Naive thymus-derived CD8-positive, alpha-beta T cell (primary cell): ENCODE measurements around the gene G3BP2. TPM values are rescaled to one million over a fixed set of nuclear protein-coding genes. Genes with fewer than 3 reads are reported as not detected.
"Not testable (repeated sequence)": the region's sequence is repeated elsewhere in the genome, so short reads cannot be mapped to it uniquely, and the experiment has no call there.

Experiments used
- ATAC-seq, 2 donors: fragments of 150-1000 bp; cut with Tn5 transposase in 1 of 2; sonication (Bioruptor Pico), chemical (Tn5 transposase) in 1 of 2; 1 replicate in 1 of 2; 2 replicates in 1 of 2; pipeline ENCODE4 v1.10.0; 2021; ENCODE audit warnings: mild to moderate bottlenecking in 2 of 2, moderate library complexity in 2 of 2
- POLR2A ChIA-PET: fragments of 350-600 bp; sonication (Branson Sonifier 250); formaldehyde crosslinking; loops from one replicate; lab custom pipeline; 2021; ENCODE audit warnings: antibody characterized with exemption; lab: Charles Lee
- DNase-seq, 10 donors: peaks; one replicate each; pipeline versions ENCODE4 v3.0.0 to v3.0.0-alpha.2; 2020 to 2022
- H3K27ac Mint-ChIP-seq, 10 donors: one replicate each; pipeline ENCODE4 v1.8.0; 2020 to 2022; ENCODE audit warnings: mild to moderate bottlenecking in 10 of 10, mixed read lengths in 10 of 10, moderate library complexity in 4 of 10, inconsistent platforms in 1 of 10
- H3K27me3 Mint-ChIP-seq, 5 donors: one replicate each; pipeline ENCODE4 v1.8.0; 2021 to 2022; ENCODE audit warnings: mixed read lengths in 5 of 5
- H3K36me3 Mint-ChIP-seq, 3 donors: one replicate each; pipeline ENCODE4 v1.8.0; 2020 to 2022; ENCODE audit warnings: mixed read lengths in 3 of 3, mild to moderate bottlenecking in 2 of 3, inconsistent platforms in 1 of 3
- H3K4me1 Mint-ChIP-seq, 4 donors: one replicate each; pipeline ENCODE4 v1.8.0; 2021 to 2022; ENCODE audit warnings: mixed read lengths in 4 of 4
- H3K4me3 Mint-ChIP-seq, 10 donors: one replicate each; pipeline ENCODE4 v1.8.0; 2020 to 2022; ENCODE audit warnings: mild to moderate bottlenecking in 10 of 10, mixed read lengths in 10 of 10, moderate library complexity in 6 of 10, inconsistent platforms in 1 of 10
- H3K9me3 Mint-ChIP-seq, 9 donors: one replicate each; pipeline ENCODE4 v1.8.0; 2020 to 2022; ENCODE audit warnings: mixed read lengths in 9 of 9, mild to moderate bottlenecking in 3 of 9, inconsistent platforms in 1 of 9, moderate library complexity in 1 of 9
- polyA plus RNA-seq, 3 donors: library from polyadenylated mRNA; unstranded; fragments of 300-500 nt; fragmentation: Illumina TruSeq; gene quantifications; one replicate each; pipeline ENCODE4 v1.2.3, GENCODE V29; 2021
- total RNA-seq, 8 experiments: library from RNA in 2 of 8; stranded (reverse) in 2 of 8; gene quantifications; one replicate each; pipeline ENCODE4 v1.2.3 and lab custom pipeline; 2021 to 2026

Gene G3BP2
- total and polyA plus RNA-seq, 5 experiments from 2014 or later, result 116 to 190 (median 125) TPM

DNA sequence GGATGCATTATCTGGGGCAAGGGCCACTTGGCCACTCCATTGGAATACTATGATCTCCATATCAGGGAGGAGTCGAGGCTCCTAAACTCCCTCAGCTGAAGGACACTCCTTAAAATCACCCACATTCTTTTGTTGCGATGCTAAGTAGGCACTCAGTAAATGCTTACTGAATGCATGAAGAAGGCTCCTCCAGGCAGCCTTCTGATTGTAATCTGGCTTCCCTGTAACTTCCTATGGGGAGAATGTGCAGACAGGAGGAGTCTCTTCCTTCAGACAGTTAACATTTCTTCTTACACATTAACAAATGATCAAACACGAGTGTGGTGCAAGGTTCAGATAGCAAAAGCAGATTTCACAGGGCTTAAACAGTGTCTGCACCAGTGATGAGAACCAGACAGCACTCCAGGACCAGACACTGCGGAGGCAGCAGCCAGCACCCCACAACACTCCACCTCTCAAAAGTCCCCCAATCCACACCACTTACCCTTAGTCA lies 29.8 kb upstream of the G3BP2 start:
- ATAC-seq, result no peak
- Mint-ChIP-seq H3K4me3 (no peak overlapping the region), H3K9me3 (no peaks in the 10 kb centered on the region), H3K36me3 (no peaks in the 10 kb centered on the region), H3K4me1 (peaks cover 11 to 17% (median 16%) of the 10 kb centered on the region in 4 donors), H3K27ac (no peak overlapping the region), H3K27me3 (no peaks in the 10 kb centered on the region)
- POLR2A ChIA-PET, result no interaction called here
- DNase-seq, result no peak

DNA sequence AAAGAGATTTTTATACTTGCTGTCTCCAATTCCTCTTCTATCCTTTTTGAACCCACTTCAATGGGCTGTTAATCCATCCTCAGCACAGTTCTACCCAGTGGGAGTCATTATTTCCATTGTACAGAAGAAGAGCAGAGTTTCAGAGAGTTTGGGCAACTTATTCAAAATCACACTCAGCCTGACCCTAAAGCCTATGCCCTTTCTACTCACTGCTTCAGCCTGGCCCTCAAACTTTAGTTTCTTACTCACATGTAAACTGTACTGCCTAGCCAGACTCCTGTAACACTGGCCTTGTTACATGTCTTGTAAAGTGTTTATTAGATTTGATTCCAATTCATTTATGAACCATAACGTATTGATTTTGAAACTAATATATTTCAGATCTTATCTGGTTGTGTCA lies 26.1 kb upstream of the G3BP2 start:
- ATAC-seq (no peak), DNase-seq (no peak)
- Mint-ChIP-seq H3K9me3 (no peaks in the 10 kb centered on the region), H3K36me3 (no peaks in the 10 kb centered on the region), H3K27ac (peak overlapping the region; percentile 84 to 94 (median 90)), H3K4me1 (peaks cover 14 to 40% (median 39%) of the 10 kb centered on the region in 4 donors), H3K27me3 (no peaks in the 10 kb centered on the region), H3K4me3 (peak overlapping the region in 9 of 10 donors; percentile 5 to 69 (median 61))
- POLR2A ChIA-PET, result interaction anchor here (1.5 kb wide), 1 partner anchor 24 kb away, joined by 4 read pairs; the partner anchor contains the start of gene USO1

DNA sequence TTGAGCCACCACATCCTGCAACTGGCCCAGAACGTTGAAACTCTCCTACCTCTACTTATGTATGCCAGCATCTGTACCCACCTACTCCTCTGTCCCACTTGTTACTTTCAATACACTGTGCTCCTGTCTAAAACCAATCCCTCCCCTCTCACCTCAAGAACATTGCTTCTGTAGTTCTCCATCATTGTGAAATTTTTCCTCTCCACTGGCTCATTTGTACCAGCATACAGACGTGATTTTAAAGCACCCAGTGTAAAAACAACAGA lies 25.7 kb upstream of the G3BP2 start:
- DNase-seq, result no peak
- H3K27ac Mint-ChIP-seq, result peak overlapping the region; percentile 84 to 94 (median 90)
- H3K4me1 Mint-ChIP-seq, result peaks cover 14 to 42% (median 39%) of the 10 kb centered on the region in 4 donors
- H3K27me3 Mint-ChIP-seq, result no peaks in the 10 kb centered on the region
- POLR2A ChIA-PET, result interaction anchor here (1.5 kb wide), 1 partner anchor 25 kb away, joined by 4 read pairs; the partner anchor contains the start of gene USO1
- peak in 1 of 2 donors; percentile 23 for ATAC-seq
- H3K36me3 Mint-ChIP-seq, result no peaks in the 10 kb centered on the region
- no peaks in the 10 kb centered on the region for H3K9me3 Mint-ChIP-seq
- peak overlapping the region; percentile 9 to 69 (median 60) for H3K4me3 Mint-ChIP-seq

DNA sequence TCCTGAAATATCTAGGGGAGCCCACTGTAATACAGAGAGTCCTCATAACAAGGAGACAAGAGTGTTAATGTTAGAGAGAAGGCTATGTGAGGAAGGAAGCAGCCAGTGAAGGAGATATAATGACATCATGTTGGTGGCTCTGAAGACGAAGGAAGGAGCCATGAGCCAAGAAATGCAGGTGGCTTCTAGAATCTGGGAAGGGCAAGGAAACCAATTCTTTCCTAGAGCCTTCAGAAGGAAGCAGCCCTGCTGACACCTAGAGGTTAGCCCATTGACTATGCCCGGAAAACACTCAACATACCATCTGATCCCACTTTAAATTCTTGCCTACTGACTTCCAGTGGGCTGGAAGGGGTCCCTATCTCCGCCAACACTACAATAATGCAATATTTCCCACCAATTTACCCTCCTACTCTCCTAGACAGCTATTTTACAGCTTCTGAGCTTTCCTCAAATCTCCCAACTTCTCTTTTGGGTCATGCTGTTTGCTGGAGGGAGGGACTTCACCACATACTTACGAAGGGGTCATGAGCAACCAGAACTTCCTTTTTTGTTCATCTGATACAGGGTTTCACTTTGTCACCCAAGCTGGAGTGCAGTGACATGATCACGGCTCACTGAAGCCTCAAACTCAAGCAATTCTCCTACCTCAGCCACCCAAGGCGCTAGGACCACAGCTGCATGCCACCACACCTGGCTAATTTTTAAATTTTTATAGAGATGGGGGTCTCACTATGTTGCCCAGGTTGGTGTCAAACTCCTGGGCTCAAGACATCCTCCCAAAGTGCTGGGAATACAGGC lies 25.2 kb upstream of the G3BP2 start:
- H3K9me3 Mint-ChIP-seq, result no peaks in the 10 kb centered on the region
- POLR2A ChIA-PET, result interaction anchor here (1.4 to 1.5 kb wide), 3 partner anchors 25 to 68 kb away, joined by 3 to 6 read pairs (median 4); partner anchors contain the start of genes CDKL2 and USO1
- ATAC-seq (peak; percentile 51 to 54), DNase-seq (peak in 8 of 10 donors; percentile 1 to 43 (median 20))
- peak overlapping the region; percentile 9 to 69 (median 60) for H3K4me3 Mint-ChIP-seq
- H3K36me3 Mint-ChIP-seq, result no peaks in the 10 kb centered on the region
- H3K4me1 Mint-ChIP-seq, result peaks cover 14 to 43% (median 39%) of the 10 kb centered on the region in 4 donors
- no peaks in the 10 kb centered on the region for H3K27me3 Mint-ChIP-seq
- H3K27ac Mint-ChIP-seq, result peak overlapping the region; percentile 84 to 94 (median 90)

DNA sequence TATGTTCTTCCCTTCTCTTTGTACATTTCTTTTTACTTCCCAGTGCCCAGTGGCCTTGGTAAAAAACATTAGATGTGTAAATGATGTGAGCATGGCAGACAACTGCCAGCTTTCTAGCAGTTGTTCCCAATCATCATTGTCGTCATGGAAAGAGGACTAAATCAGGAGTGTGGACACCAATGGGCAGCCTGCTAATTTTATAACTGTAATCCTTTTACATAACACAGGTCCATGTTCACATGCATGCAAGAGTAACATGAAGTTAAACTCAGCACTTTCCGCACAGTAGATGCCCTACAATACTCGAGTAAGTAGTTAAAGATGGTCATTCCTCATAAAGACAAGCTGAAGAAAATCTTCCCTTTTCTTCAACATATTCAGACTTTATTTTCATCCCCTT lies 23.4 kb upstream of the G3BP2 start:
- POLR2A ChIA-PET, result interaction anchor here (0.8 to 1.4 kb wide), 4 partner anchors 10 to 26 kb away, joined by 3 to 7 read pairs (median 4); no protein-coding TSS in a partner anchor
- H3K27me3 Mint-ChIP-seq, result no peaks in the 10 kb centered on the region
- H3K36me3 Mint-ChIP-seq, result no peaks in the 10 kb centered on the region
- H3K27ac Mint-ChIP-seq, result peak overlapping the region; percentile 70 to 97 (median 91)
- no peaks in the 10 kb centered on the region for H3K9me3 Mint-ChIP-seq
- H3K4me1 Mint-ChIP-seq, result peaks cover 14 to 43% (median 39%) of the 10 kb centered on the region in 4 donors
- H3K4me3 Mint-ChIP-seq, result peak overlapping the region in 1 of 10 donors; percentile 33
- ATAC-seq (no peak), DNase-seq (no peak)

DNA sequence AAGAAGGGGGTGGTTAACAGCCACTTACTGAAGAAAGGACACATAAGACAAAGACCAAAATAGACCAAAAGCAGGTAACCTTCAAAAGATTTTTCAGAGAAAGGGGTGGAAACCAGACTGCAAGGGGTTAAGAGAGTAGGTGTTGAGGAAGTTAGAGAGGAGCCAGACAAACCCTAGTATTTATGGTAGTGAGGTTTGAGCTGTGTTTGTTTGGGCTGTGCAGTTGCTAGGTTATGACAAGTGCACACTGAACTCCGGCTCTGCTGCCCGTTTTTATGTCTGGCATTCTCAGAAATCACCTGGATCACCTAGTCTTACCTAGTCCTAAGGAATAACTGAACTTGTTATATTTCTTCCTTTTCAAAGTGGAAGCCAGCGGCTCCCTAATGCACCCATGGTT lies 22.9 kb upstream of the G3BP2 start:
- Mint-ChIP-seq H3K27ac (peak overlapping the region; percentile 70 to 97 (median 91)), H3K4me1 (peaks cover 14 to 43% (median 39%) of the 10 kb centered on the region in 4 donors), H3K36me3 (no peaks in the 10 kb centered on the region), H3K4me3 (peak overlapping the region in 8 of 10 donors; percentile 12 to 50 (median 36)), H3K27me3 (no peaks in the 10 kb centered on the region), H3K9me3 (no peaks in the 10 kb centered on the region)
- ATAC-seq, result peak; percentile 81 to 94
- POLR2A ChIA-PET, result interaction anchor here (0.8 to 1.2 kb wide), 4 partner anchors 10 to 27 kb away, joined by 3 to 7 read pairs (median 4); no protein-coding TSS in a partner anchor
- peak; percentile 15 to 86 (median 68) for DNase-seq

DNA sequence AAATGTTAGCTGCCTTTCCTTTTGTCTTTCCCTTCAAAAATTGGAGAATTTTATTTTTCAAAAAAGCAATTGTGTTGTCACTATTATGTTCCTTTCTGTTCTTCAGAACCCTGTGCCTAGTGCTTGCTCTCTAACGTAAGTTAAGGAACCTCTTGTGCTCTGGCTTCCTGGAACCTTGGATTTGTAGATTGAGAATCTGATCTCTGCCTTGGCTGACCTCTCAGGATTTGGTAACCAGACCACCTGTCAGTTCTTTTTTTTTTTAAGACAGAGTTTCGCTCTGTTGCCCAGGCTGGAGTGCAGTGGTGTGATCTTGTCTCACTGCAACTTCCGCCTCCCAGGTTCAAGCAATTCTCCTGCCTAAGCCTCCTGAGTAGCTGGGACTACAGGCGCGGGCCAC lies 18.9 kb upstream of the G3BP2 start:
- H3K4me3 Mint-ChIP-seq, POLR2A ChIA-PET, H3K27me3 Mint-ChIP-seq, DNase-seq, ATAC-seq, H3K9me3 Mint-ChIP-seq, H3K36me3 Mint-ChIP-seq, H3K27ac Mint-ChIP-seq: not testable (repeated sequence)
- peaks cover 7 to 44% (median 34%) of the 10 kb centered on the region in 4 donors for H3K4me1 Mint-ChIP-seq

DNA sequence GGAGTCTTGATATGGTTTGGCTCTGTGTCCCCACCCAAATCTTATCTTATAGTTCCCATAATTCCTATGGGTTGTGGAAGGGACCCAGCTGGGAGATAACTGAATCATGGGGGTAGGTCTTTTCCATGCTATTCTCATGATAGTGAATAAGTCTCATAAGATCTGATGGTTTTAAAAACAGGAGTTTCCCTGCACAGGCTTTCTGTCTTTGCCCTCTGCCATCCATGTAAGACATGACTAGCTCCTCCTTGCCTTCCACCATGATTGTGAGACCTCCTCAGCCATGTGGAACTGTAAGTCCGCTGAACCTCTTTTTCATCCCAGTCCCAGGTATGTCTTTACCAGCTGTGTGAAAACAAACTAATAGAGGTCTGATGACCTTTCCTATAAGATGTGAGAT lies 13.9 kb upstream of the G3BP2 start:
- not testable (repeated sequence) for DNase-seq, ATAC-seq, H3K9me3 Mint-ChIP-seq, H3K27me3 Mint-ChIP-seq, H3K36me3 Mint-ChIP-seq
- peak overlapping the region; percentile 53 to 90 (median 84) for H3K27ac Mint-ChIP-seq
- POLR2A ChIA-PET, result interaction anchor here (6.5 kb wide), 1 partner anchor 13 kb away, joined by 74 read pairs; the partner anchor contains the start of gene G3BP2
- peaks cover 19 to 52% (median 47%) of the 10 kb centered on the region in 4 donors for H3K4me1 Mint-ChIP-seq
- H3K4me3 Mint-ChIP-seq, result peak overlapping the region in 5 of 10 donors; percentile 3 to 59 (median 45)

DNA sequence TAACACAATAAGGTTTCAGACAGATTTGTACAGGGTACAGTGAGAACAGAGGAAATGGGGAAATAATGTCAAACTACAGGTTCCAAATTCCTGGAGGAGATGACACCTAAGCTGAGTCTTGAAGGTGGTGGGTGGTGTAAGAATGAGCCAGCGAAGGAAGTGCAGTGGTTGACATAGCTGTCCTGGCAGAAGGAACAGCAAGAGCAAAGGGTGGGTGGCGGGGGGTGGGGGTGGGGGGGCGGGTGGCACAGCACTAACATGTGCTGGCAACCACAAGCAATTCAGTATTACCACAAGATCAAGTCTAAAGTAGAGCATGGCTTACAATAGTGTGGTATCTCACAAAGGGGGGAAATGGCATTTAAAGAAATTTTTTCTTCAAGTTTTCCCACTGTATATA lies 13.1 kb upstream of the G3BP2 start:
- H3K27me3 Mint-ChIP-seq, result no peaks in the 10 kb centered on the region
- peaks cover 0 to 5% (median 4%) of the 10 kb centered on the region in 3 donors for H3K36me3 Mint-ChIP-seq
- ATAC-seq (peak; percentile 74 to 85), DNase-seq (peak in 8 of 10 donors; percentile 12 to 66 (median 41))
- H3K27ac Mint-ChIP-seq, result peak overlapping the region; percentile 28 to 91 (median 76)
- peaks cover 0 to 3% (median 0%) of the 10 kb centered on the region in 9 donors for H3K9me3 Mint-ChIP-seq
- H3K4me3 Mint-ChIP-seq, result peak overlapping the region in 9 of 10 donors; percentile 5 to 78 (median 52)
- peaks cover 20 to 56% (median 50%) of the 10 kb centered on the region in 4 donors for H3K4me1 Mint-ChIP-seq
- POLR2A ChIA-PET, result interaction anchor here (0.8 to 6.5 kb wide), 3 partner anchors 10 to 31 kb away, joined by 3 to 74 read pairs (median 3); partner anchors contain the start of gene G3BP2

DNA sequence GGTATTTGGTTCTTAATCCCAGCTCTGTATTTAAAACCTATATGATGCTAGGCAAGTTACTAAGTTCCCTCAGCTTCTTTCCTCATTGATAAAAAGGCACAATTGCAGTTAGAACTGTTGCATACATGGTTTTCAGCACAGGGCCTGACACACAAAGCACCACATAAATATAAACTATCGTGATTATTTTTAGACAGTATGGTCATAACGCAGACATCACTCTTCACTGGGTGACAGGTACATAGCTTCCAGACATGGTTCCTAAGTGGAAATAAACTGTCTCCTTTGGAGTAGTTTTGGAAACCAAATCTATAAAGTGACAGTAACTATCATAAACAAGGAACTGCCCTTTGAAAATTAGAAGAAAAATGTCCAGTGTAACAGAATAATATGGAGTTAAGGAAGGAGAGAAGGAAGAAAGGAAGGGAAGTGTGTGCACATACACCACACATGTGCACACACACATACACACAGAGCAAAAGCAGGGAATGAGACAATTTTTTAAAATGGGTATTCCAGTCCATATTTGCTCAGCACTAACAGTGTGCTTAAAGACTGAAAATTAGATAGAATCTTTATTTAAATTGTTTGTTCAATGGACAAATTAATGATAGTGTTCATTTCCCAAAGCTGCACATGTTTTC lies 12.5 kb upstream of the G3BP2 start:
- peak overlapping the region; percentile 28 to 91 (median 68) for H3K27ac Mint-ChIP-seq
- peaks cover 0 to 3% (median 0%) of the 10 kb centered on the region in 9 donors for H3K9me3 Mint-ChIP-seq
- peaks cover 20 to 56% (median 50%) of the 10 kb centered on the region in 4 donors for H3K4me1 Mint-ChIP-seq
- H3K27me3 Mint-ChIP-seq, result no peaks in the 10 kb centered on the region
- POLR2A ChIA-PET, result interaction anchor here (0.5 to 6.5 kb wide), 6 partner anchors 10 to 56 kb away, joined by 3 to 74 read pairs (median 3); partner anchors contain the start of genes G3BP2 and USO1
- H3K4me3 Mint-ChIP-seq, result peak overlapping the region in 9 of 10 donors; percentile 1 to 78 (median 50)
- H3K36me3 Mint-ChIP-seq, result peaks cover 0 to 5% (median 4%) of the 10 kb centered on the region in 3 donors
- DNase-seq (no peak), ATAC-seq (no peak)

DNA sequence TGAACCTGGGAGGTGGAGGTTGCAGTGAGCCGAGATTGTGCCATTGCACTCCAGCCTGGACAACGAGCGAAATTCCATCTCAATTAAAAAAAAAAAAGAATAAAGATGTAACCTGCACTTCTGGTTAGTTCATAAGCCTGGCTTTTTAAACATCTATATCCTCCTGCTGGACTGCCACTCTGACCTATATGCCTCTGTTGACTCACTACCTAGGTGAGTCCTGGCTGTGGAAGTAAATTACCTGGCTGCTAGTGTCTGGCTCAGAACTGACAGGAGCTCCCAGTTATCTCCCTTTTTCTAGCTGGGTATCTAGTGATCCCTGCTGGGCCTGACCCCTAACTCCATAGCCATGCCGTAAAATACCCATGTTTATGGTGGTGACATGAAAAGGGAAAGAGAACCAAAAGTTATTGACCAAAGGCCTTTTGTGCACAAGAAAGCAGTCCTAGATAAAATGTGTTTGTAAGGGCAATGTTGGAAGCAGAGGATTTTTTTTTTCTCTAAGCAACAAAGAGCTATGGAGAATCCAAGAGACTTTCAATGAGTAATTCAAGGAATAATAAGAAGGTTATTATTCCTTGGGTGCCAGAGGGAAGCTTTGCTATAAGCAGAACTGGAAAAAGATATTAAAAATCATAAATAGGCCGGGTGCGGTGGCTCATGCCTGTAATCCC lies 10.4 kb upstream of the G3BP2 start:
- POLR2A ChIA-PET, result interaction anchor here (0.7 to 6.5 kb wide), 5 partner anchors 10 to 308 kb away, joined by 3 to 74 read pairs (median 3); partner anchors contain the start of genes G3BP2 and USO1
- no peak for ATAC-seq
- peak overlapping the region in 8 of 10 donors; percentile 24 to 83 (median 62) for H3K4me3 Mint-ChIP-seq

More for the DNA sequence above, 10.4 kb upstream of the G3BP2 start:
- peak overlapping the region; percentile 83 to 95 (median 92) for H3K27ac Mint-ChIP-seq
- H3K27me3 Mint-ChIP-seq, result no peaks in the 10 kb centered on the region
- peaks cover 0 to 3% (median 0%) of the 10 kb centered on the region in 9 donors for H3K9me3 Mint-ChIP-seq
- DNase-seq, result no peak
- H3K4me1 Mint-ChIP-seq, result peaks cover 20 to 55% (median 49%) of the 10 kb centered on the region in 4 donors
- H3K36me3 Mint-ChIP-seq, result peaks cover 0 to 2% (median 0%) of the 10 kb centered on the region in 3 donors
